MG63 (cell line): ENCODE measurements around the gene REN. TPM values are rescaled to one million over a fixed set of nuclear protein-coding genes. Genes with fewer than 3 reads are reported as not detected.

Experiments used
- DNase-seq: peaks from one replicate; pipeline ENCODE4 v3.0.0-alpha.2; 2020
- H3K27me3 ChIP-seq: fragments of 250-450 bp; sonication (Bioruptor Pico); 2 replicates; pipeline ENCODE4 v1.5.1; 2020; ENCODE audit warnings: mild to moderate bottlenecking, moderate library complexity
- H3K36me3 ChIP-seq: fragments of 250-450 bp; sonication (Bioruptor Pico); 2 replicates; pipeline ENCODE4 v1.5.1; 2020; ENCODE audit warnings: mild to moderate bottlenecking, moderate library complexity
- H3K4me3 ChIP-seq: fragments of 250-450 bp; sonication (Bioruptor Pico); 2 replicates; pipeline ENCODE4 v1.5.1; 2020; ENCODE audit warnings: mild to moderate bottlenecking, moderate library complexity
- H3K9me3 ChIP-seq: fragments of 250-450 bp; sonication (Bioruptor Pico); 2 replicates; pipeline ENCODE4 v1.5.1; 2020; ENCODE audit warnings: mild to moderate bottlenecking, moderate library complexity
- total RNA-seq: library from RNA; depleted of rRNA; stranded (reverse); fragments of >200 nt; shearing (Covaris generic); gene quantifications from 2 replicates; pipeline ENCODE4 v1.2.3, GENCODE V29; 2014; ENCODE audit warnings: low replicate concordance; rRNA removed

The REN gene
- total RNA-seq, 1 experiment from 2014 or later = not detected

DNA sequence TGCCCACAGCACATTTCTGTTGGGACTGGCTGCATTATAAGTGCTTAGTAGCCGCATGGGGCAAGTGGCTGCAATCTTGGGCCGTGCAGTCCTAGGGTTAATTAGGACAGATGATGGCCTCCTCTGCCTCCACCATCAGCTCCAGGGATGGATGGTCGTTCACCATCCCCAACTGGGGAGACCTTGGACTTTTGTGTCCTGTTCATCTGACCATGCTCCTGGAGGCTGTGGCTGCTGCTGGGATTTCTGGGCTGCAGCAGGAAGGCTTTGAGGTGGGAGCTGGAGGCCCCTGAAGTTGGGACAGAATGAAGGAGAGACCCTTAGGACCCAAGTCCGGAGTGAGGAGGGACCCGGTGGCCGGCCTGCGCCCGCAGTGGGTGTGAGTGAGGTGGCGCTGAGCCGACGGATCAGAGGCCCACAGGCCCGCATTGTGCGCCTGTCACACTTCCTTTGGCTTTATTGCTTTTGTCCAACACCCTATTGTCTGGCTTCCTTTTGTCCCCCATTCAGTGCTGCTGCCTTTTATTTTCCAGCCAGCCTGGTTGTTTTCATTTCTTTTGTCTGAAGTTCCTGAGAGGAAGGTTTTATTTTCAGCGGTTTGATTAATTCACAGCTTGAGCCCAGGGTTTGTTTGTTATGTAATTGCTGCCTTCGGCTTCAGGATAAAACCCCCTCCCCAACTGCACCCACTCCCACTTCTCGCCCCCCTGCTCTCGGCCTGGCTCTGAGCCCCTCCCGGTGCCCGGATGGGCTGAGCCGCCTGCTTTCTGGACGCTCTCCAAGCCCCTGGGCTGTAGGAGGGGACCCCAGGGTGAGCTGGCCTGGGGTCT, 57.6 kb downstream of the REN start:
- H3K9me3 ChIP-seq = no peaks in the 10 kb centered on the region
- no peaks in the 10 kb centered on the region for H3K27me3 ChIP-seq
- no peak overlapping the region for H3K4me3 ChIP-seq
- DNase-seq = no peak
- H3K36me3 ChIP-seq = no peaks in the 10 kb centered on the region

GRCh38 chr1:204107892-204108291, 58.2 kb downstream of the REN start:
- DNase-seq = no peak

DNA sequence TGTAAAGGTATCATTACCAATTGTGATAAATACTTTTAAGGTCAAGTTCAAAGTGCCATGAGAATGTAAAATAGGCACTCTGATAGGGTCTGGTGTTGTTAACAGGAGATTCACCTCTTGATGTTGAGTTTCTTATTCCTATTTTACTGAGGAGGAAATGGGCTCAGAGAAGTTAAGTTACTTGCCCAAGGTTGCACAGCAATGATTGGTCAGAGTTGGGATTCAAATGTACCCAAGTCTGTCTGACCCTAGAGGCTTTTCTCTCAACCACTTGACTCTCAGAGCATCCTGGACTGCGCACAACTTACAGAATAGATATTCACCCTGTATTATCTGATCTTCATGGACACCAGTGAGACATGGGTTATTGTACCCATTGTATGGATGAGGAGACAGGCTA, 59.3 kb downstream of the REN start:
- Histone ChIP-seq H3K9me3 (no peaks in the 10 kb centered on the region), H3K27me3 (no peaks in the 10 kb centered on the region), H3K36me3 (no peaks in the 10 kb centered on the region), H3K4me3 (no peak overlapping the region)
- no peak for DNase-seq

More at GRCh38 chr1:204107892-204108291, 58.2 kb downstream of the REN start:
- H3K4me3 ChIP-seq = no peak overlapping the region
- H3K27me3 ChIP-seq = no peaks in the 10 kb centered on the region
- H3K36me3 ChIP-seq = no peaks in the 10 kb centered on the region
- no peaks in the 10 kb centered on the region for H3K9me3 ChIP-seq

DNA sequence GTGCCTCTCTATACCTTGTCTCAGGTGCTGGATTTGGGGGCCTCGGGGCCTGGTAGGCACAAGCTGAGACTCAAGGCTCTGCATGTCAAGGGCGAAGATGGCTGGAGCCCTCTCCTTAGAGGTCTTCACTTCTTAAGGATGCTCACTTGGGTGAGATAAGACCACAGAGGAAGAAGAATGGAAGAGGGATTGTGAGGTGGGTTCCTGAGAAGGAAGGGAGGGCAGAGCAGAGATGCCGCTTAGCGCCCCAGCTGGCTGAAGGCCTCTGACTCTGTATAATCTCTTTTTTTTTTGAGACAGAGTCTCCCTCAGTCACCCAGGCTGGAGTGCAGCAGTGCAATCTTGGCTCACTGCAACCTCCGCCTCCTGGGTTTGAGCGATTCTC, 61.0 kb downstream of the REN start:
- no peaks in the 10 kb centered on the region for H3K9me3 ChIP-seq
- H3K4me3 ChIP-seq = no peak overlapping the region
- DNase-seq = no peak
- no peaks in the 10 kb centered on the region for H3K27me3 ChIP-seq
- H3K36me3 ChIP-seq = no peaks in the 10 kb centered on the region

Other genes starting within 250 kb of the REN start
- gene SOX13, start 93.2 kb downstream of the REN start, total RNA-seq = 0.86 and 2.1 TPM in 2 replicates
- 11.1 and 11.2 TPM in 2 replicates for gene ETNK2, start 14.3 kb downstream of the REN start, total RNA-seq
- not detected in 2 replicates for gene KISS1, start 30.2 kb upstream of the REN start, total RNA-seq
- gene GOLT1A, start 47.7 kb upstream of the REN start, total RNA-seq = not detected in 2 replicates
- gene PLEKHA6, start 193.6 kb upstream of the REN start, total RNA-seq = not detected in 2 replicates
- 35.0 and 36.8 TPM in 2 replicates for gene PPP1R15B, start 245.5 kb upstream of the REN start, total RNA-seq